ENCODE data around the gene BHLHE40. TPM values are rescaled to one million over a fixed set of nuclear protein-coding genes. Genes with fewer than 3 reads are reported as not detected.

Gene BHLHE40
- total and polyA plus RNA-seq, 2 of the 13 experiments (the other 11 are each of a cell fraction or from before 2014, with no cell fraction given): 1.8 to 51.0 TPM

DNA sequence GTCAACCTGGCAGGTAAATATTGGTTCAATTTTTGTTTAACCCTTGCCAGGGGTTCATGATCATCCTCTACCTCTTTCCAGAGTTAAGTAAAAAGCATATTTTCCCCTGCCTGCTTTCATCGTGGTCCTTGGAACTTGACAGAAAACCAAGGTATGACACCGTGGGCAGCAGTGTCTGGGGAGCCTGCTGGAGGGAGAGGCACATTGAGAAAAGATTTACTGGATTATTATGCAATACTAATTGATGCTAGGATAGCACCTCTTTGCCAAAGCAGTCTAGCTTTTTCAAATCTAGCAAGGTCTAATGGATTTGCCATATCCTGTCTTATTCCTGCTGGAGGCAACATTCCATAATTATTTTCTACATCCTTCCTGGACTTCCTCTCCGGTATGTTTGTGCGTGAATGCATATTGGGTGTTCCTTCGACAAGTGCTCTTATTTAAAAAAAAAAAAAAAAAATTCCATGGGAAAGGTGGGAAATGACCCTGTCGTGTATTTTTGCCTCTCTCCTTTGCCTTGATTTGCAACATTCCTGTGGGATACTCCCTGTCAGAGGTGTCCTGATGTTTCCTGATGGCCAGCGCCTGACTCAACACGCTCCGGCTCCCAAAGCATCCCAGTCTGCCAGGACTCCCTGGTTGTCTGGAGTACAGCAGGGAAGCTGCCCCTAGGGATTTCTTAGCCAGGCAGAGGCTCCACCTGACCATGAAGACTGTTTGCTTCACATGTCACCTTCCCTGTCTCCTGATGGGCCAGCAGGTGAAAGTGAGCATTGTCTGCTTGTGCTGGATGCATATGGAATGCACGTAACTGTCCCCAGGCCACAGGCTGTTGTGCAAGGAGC, 6.3 kb downstream of the BHLHE40 start (continued):
- TF ChIP-seq MTF2 (CRISPR knock-in tag; IDR thresholded peaks at IDR 0.05; ENCODE audit: borderline replicate concordance) (no peak), ZNF724P (CRISPR knock-in tag; IDR thresholded peaks at IDR 0.05; ENCODE audit: borderline replicate concordance) (no peak), SP140L (CRISPR knock-in tag; IDR thresholded peaks at IDR 0.05; ENCODE audit: borderline replicate concordance) (no peak), ELF3 (CRISPR knock-in tag; IDR thresholded peaks at IDR 0.05) (peak; percentile 11; the same call in 1 of the 2 replicates), EED (CRISPR knock-in tag; IDR thresholded peaks at IDR 0.05) (no peak), HOXA7 (CRISPR knock-in tag; IDR thresholded peaks at IDR 0.05) (no peak), ZC3H4 (CRISPR knock-in tag; IDR thresholded peaks at IDR 0.05; ENCODE audit: borderline replicate concordance) (no peak), ZNF644 (CRISPR knock-in tag; IDR thresholded peaks at IDR 0.05; ENCODE audit: low read depth) (no peak), ZNF788 (CRISPR knock-in tag; IDR thresholded peaks at IDR 0.05; ENCODE audit: borderline replicate concordance) (peak; percentile 45; the same call in 1 of the 2 replicates), NFATC3 (CRISPR knock-in tag; IDR thresholded peaks at IDR 0.05) (no peak), NFIB (CRISPR knock-in tag; IDR thresholded peaks at IDR 0.05; ENCODE audit: borderline replicate concordance) (no peak), ZNF83 (CRISPR knock-in tag; IDR thresholded peaks at IDR 0.05; ENCODE audit: borderline replicate concordance) (no peak; the same call in 1 of the 2 replicates), ZNF260 (CRISPR knock-in tag; IDR thresholded peaks at IDR 0.05; ENCODE audit: borderline replicate concordance, low read depth) (no peak), ESRRA (CRISPR knock-in tag; IDR thresholded peaks at IDR 0.05; ENCODE audit: low read depth) (no peak), PHF5A (CRISPR knock-in tag; IDR thresholded peaks at IDR 0.05; ENCODE audit: low read depth, unreplicated experiment) (no peak)
- TF ChIP-seq, protein P1, sequence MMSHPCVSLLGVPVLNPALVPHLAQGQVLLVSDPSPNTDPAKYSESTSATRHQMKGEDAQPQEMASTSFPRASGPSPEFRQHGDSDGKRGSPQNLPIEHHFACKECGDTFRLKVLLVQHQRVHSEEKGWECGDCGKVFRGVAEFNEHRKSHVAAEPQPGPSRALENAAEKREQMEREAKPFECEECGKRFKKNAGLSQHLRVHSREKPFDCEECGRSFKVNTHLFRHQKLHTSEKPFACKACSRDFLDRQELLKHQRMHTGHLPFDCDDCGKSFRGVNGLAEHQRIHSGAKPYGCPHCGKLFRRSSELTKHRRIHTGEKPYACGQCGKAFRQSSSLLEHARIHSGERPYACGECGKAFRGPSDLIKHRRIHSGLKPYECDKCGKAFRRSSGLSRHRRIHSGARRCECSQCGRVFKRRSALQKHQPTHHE (CRISPR knock-in tag; IDR thresholded peaks at IDR 0.05; ENCODE audit: borderline replicate concordance): no peak
- TF ChIP-seq, protein P2, sequence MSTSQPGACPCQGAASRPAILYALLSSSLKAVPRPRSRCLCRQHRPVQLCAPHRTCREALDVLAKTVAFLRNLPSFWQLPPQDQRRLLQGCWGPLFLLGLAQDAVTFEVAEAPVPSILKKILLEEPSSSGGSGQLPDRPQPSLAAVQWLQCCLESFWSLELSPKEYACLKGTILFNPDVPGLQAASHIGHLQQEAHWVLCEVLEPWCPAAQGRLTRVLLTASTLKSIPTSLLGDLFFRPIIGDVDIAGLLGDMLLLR (CRISPR knock-in tag; IDR thresholded peaks at IDR 0.05): no peak
- TF ChIP-seq, protein P3, sequence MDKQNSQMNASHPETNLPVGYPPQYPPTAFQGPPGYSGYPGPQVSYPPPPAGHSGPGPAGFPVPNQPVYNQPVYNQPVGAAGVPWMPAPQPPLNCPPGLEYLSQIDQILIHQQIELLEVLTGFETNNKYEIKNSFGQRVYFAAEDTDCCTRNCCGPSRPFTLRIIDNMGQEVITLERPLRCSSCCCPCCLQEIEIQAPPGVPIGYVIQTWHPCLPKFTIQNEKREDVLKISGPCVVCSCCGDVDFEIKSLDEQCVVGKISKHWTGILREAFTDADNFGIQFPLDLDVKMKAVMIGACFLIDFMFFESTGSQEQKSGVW (CRISPR knock-in tag; IDR thresholded peaks at IDR 0.05; ENCODE audit: borderline replicate concordance): no peak
- TF ChIP-seq, protein P4, sequence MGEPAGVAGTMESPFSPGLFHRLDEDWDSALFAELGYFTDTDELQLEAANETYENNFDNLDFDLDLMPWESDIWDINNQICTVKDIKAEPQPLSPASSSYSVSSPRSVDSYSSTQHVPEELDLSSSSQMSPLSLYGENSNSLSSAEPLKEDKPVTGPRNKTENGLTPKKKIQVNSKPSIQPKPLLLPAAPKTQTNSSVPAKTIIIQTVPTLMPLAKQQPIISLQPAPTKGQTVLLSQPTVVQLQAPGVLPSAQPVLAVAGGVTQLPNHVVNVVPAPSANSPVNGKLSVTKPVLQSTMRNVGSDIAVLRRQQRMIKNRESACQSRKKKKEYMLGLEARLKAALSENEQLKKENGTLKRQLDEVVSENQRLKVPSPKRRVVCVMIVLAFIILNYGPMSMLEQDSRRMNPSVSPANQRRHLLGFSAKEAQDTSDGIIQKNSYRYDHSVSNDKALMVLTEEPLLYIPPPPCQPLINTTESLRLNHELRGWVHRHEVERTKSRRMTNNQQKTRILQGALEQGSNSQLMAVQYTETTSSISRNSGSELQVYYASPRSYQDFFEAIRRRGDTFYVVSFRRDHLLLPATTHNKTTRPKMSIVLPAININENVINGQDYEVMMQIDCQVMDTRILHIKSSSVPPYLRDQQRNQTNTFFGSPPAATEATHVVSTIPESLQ (CRISPR knock-in tag; conservative IDR thresholded peaks at IDR 0.05): no peak
- TF ChIP-seq, protein P5, sequence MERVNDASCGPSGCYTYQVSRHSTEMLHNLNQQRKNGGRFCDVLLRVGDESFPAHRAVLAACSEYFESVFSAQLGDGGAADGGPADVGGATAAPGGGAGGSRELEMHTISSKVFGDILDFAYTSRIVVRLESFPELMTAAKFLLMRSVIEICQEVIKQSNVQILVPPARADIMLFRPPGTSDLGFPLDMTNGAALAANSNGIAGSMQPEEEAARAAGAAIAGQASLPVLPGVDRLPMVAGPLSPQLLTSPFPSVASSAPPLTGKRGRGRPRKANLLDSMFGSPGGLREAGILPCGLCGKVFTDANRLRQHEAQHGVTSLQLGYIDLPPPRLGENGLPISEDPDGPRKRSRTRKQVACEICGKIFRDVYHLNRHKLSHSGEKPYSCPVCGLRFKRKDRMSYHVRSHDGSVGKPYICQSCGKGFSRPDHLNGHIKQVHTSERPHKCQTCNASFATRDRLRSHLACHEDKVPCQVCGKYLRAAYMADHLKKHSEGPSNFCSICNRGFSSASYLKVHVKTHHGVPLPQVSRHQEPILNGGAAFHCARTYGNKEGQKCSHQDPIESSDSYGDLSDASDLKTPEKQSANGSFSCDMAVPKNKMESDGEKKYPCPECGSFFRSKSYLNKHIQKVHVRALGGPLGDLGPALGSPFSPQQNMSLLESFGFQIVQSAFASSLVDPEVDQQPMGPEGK (CRISPR knock-in tag; IDR thresholded peaks at IDR 0.05): no peak
- TF ChIP-seq, protein P6, sequence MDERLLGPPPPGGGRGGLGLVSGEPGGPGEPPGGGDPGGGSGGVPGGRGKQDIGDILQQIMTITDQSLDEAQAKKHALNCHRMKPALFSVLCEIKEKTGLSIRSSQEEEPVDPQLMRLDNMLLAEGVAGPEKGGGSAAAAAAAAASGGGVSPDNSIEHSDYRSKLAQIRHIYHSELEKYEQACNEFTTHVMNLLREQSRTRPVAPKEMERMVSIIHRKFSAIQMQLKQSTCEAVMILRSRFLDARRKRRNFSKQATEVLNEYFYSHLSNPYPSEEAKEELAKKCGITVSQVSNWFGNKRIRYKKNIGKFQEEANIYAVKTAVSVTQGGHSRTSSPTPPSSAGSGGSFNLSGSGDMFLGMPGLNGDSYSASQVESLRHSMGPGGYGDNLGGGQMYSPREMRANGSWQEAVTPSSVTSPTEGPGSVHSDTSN (CRISPR knock-in tag; IDR thresholded peaks at IDR 0.05): no peak
